Activated CD4-positive, alpha-beta memory T cell treated with anti-CD3 and anti-CD28 coated beads for 36 hours (primary cell): ENCODE results near the gene CCDC175. TPM values are rescaled to one million over a fixed set of nuclear protein-coding genes. Genes with fewer than 3 reads are reported as not detected.

Experiments used
- CTCF ChIA-PET: fragments of 350-600 bp; sonication (Branson Sonifier 250); formaldehyde crosslinking; loops from one replicate; lab custom pipeline; 2021; ENCODE audit warnings: antibody characterized with exemption, inconsistent platforms; lab: Charles Lee
- POLR2A ChIA-PET: fragments of 350-600 bp; sonication (Branson Sonifier 250); formaldehyde crosslinking; loops from one replicate; lab custom pipeline; 2021; ENCODE audit warnings: antibody characterized with exemption; lab: Charles Lee
- DNase-seq: peaks from one replicate; pipeline ENCODE4 v3.0.0-alpha.2; 2020
- H3K27ac Mint-ChIP-seq: one replicate; pipeline ENCODE4 v1.8.0; 2021; ENCODE audit warnings: mixed read lengths
- H3K27me3 Mint-ChIP-seq: one replicate; pipeline ENCODE4 v1.8.0; 2021; ENCODE audit warnings: mixed read lengths
- H3K36me3 Mint-ChIP-seq: one replicate; pipeline ENCODE4 v1.8.0; 2021; ENCODE audit warnings: mixed read lengths
- H3K4me1 Mint-ChIP-seq: one replicate; pipeline ENCODE4 v1.8.0; 2021; ENCODE audit warnings: low read depth, mixed read lengths
- H3K4me3 Mint-ChIP-seq: one replicate; pipeline ENCODE4 v1.8.0; 2021; ENCODE audit warnings: mild to moderate bottlenecking, mixed read lengths
- H3K9me3 Mint-ChIP-seq: one replicate; pipeline ENCODE4 v1.8.0; 2021; ENCODE audit warnings: mixed read lengths
- intact Hi-C: fragments of 100-400 bp; cut with micrococcal nuclease; formaldehyde crosslinking; loops from one replicate; pipeline ENCODE4 v1.15.1; 2023
- total RNA-seq, 2 experiments: library from RNA; stranded (reverse); gene quantifications; one replicate each; pipeline ENCODE4 v1.2.3, GENCODE V29; 2021

Gene CCDC175
- total RNA-seq, 2 experiments from 2014 or later: not detected

DNA sequence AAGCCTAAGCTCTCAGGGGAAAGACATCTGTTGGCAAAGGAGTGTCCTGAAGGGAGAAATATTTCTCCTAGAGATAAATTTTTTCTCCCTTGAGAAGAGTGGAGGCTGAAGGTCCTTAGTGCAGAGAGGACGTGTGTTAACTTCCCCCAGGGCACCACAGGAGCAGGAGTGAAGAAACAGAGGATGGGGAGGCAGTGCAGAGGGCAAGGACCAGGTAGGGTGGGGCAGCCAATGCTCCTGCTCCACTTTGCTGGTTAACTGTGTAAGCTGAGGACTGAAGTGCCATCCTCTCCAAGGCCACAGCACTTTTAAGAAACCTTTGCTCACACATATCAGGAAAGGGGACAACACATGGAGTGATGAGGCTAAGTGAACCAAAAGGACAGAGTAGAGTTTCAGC lies 96.4 kb downstream of the CCDC175 start:
- ChIA-PET CTCF (interaction anchor here (1.0 kb wide), 1 partner anchor 97 kb away, joined by 3 read pairs; no protein-coding TSS in a partner anchor), POLR2A (no interaction called here)
- DNase-seq: no peak
- intact Hi-C loops: loop anchor here (10.0 kb wide), 3 partner anchors 485 to 765 kb away; partner anchors contain the start of genes DHRS7 and PPM1A
- no peaks in the 10 kb centered on the region for H3K27me3 Mint-ChIP-seq
- peaks cover 34% of the 10 kb centered on the region for H3K4me1 Mint-ChIP-seq
- H3K27ac Mint-ChIP-seq: no peak overlapping the region
- H3K4me3 Mint-ChIP-seq: no peak overlapping the region
- peaks cover 9% of the 10 kb centered on the region for H3K36me3 Mint-ChIP-seq
- H3K9me3 Mint-ChIP-seq: no peaks in the 10 kb centered on the region

- CTCF ChIA-PET: no interaction called here
- POLR2A ChIA-PET: no interaction called here
- Mint-ChIP-seq H3K27me3 (no peaks in the 10 kb centered on the region), H3K4me3 (no peak overlapping the region), H3K27ac (no peak overlapping the region), H3K36me3 (peaks cover 9% of the 10 kb centered on the region), H3K4me1 (peaks cover 33% of the 10 kb centered on the region), H3K9me3 (no peaks in the 10 kb centered on the region)
- intact Hi-C loops: no loop called here
- DNase-seq: no peak
Measured at GRCh38 chr14:59478540-59478939, 98.1 kb downstream of the CCDC175 start.

DNA sequence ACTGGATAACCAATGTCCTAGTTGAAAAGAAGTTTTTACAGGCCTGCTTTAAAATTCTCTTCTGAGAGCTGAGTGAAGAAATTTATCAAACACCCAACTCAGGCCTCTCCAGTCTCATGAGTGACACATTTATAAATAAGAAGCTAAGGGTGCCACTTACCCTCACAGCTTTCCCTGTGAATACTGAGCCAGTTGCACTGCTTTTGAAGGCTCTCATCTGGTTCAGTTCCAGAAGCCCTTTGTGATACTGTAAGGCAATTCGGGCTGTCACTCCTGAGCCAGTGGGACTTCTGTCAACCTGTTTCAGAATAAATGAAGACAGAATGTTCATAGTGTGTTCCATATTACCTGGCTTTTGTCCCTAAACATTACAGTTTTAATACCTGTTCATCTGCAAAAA lies 100.9 kb downstream of the CCDC175 start:
- no peak overlapping the region for H3K4me3 Mint-ChIP-seq
- H3K9me3 Mint-ChIP-seq: no peaks in the 10 kb centered on the region
- intact Hi-C loops: no loop called here
- ChIA-PET POLR2A (interaction anchor here (2.1 kb wide), 1 partner anchor 8 kb away, joined by 7 read pairs; the partner anchor contains the start of genes JKAMP and L3HYPDH), CTCF (interaction anchor here (1.5 kb wide), 1 partner anchor 10 kb away, joined by 4 read pairs; the partner anchor contains the start of gene GPR135)
- H3K36me3 Mint-ChIP-seq: peaks cover 7% of the 10 kb centered on the region
- no peak overlapping the region for H3K27ac Mint-ChIP-seq
- DNase-seq: no peak
- H3K27me3 Mint-ChIP-seq: no peaks in the 10 kb centered on the region
- peaks cover 8% of the 10 kb centered on the region for H3K4me1 Mint-ChIP-seq

GRCh38 chr14:59474172-59474571 lies 102.4 kb downstream of the CCDC175 start:
- ChIA-PET POLR2A (interaction anchor here (2.1 kb wide), 1 partner anchor 10 kb away, joined by 7 read pairs; the partner anchor contains the start of genes JKAMP and L3HYPDH), CTCF (interaction anchor here (0.5 kb wide), 1 partner anchor 109 kb away, joined by 4 read pairs; no protein-coding TSS in a partner anchor)
- no peak for DNase-seq
- Mint-ChIP-seq H3K9me3 (no peaks in the 10 kb centered on the region), H3K27me3 (no peaks in the 10 kb centered on the region), H3K27ac (no peak overlapping the region), H3K36me3 (peaks cover 6% of the 10 kb centered on the region), H3K4me1 (no peaks in the 10 kb centered on the region), H3K4me3 (no peak overlapping the region)
- intact Hi-C loops: no loop called here

DNA sequence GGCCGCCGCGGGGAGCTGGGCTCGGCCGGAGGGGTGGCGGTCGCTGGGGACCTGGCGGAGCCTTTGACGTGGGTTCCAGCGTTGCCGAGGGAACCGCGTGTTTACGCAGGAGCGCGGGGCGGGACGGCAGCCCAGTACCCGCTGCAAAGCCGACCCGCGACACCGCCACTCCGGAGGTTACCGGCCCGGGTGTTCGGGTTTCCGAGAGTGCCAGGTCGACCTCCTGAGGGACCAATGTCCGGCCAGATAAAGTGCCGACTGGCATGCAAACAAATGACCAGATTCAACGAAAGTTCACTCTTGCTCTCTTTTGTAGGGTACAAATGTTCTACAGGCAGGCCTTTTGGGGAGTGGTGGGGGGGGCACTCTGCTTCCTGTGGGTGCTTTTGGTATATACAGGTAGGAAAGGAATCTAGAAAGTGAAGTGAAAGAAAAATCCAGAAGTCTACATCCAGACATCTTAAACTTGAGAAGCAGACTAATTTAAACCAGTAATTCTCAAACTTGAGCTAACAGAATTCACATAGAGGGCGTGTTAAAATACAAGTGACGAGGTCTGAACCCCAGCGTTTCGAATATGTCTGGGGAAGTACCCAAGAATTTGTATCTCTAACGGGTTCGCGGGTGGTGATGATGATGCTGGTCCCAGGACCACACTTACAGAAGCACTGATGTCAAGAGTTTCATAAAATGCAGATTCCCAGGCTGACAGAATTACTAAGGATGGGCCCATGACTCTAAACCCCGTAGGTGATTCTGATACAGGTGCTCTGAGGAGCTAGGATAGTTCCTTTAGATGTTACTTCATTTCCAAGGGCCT lies 111.1 kb downstream of the CCDC175 start, which contains the start of gene GPR135:
Gene GPR135 (minus strand): TSS at position 65 of the 820 bp plus-strand sequence. CDS start 154 bp downstream, outside the sequence.
- Mint-ChIP-seq H3K4me3 (peak within 1 kb of the TSS; percentile 81), H3K27ac (no peak within 1 kb of the TSS), H3K9me3 (no peaks in the 10 kb centered on the region), H3K27me3 (peaks cover 4% of the 10 kb centered on the region), H3K36me3 (no peaks in the 10 kb centered on the region), H3K4me1 (peaks cover 3% of the 10 kb centered on the region)
- POLR2A ChIA-PET: interaction anchor here (1.3 to 2.9 kb wide), 3 partner anchors 18 to 277 kb away, joined by 3 to 23 read pairs (median 4); partner anchors contain the start of genes DAAM1, JKAMP and L3HYPDH
- DNase-seq: no peak
- CTCF ChIA-PET: interaction anchor here (1.1 to 2.7 kb wide), 4 partner anchors 11 to 343 kb away, joined by 3 to 17 read pairs (median 6); partner anchors contain the start of genes CCDC175, JKAMP and L3HYPDH
- intact Hi-C loops: loop anchor here (1.0 to 5.0 kb wide), 2 partner anchors 19 to 278 kb away; partner anchors contain the start of genes DAAM1, JKAMP and L3HYPDH

DNA sequence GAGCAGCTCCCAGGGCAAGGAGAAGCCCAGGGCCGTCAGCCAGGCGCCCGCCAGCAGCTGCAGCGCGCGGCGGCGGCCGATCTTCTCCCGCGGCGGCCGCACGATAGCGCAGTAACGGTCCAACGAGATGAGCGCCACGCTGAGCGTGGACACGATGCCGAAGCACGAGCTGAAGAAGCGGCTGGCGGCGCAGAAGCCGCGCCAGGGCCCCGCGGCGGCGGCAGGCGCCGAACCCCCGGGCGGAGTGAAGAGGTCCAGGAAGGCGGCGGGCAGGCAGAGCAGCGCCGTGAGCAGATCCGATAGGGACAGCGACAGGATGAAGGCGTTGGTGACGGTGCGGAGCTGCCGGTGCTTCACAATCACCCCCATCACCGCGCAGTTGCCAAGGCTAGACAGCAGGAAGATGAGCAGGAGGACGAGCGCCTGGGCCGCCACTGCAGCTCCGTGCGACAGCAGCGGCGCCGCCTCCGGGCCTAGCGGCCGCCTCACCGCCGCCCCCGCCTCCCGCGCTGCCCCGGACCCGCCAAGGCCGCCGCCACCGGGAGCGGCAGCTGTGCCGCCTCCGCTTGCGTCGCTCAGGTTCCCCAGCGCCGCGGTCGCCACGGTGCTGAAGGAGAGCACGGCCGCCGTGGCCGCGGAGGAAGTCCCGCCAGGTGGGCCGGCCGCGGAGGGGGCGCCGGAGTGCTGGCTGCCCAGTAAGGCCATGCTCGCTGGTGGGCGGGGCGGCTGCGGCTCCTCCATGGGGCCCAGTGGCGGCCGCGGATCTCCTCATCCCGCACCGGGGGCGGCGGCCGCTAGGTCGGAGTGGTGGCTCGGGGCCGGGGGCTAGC lies 111.9 kb downstream of the CCDC175 start:
- intact Hi-C loops: loop anchor here (1.0 to 5.0 kb wide), 2 partner anchors 20 to 277 kb away; partner anchors contain the start of genes DAAM1, JKAMP and L3HYPDH
- DNase-seq: peak; percentile 61
- Mint-ChIP-seq H3K4me1 (peaks cover 3% of the 10 kb centered on the region), H3K27me3 (peaks cover 4% of the 10 kb centered on the region), H3K36me3 (no peaks in the 10 kb centered on the region), H3K9me3 (no peaks in the 10 kb centered on the region), H3K4me3 (peak overlapping the region; percentile 81), H3K27ac (no peak overlapping the region)
- CTCF ChIA-PET: interaction anchor here (0.7 to 2.7 kb wide), 7 partner anchors 12 to 342 kb away, joined by 3 to 17 read pairs (median 4); partner anchors contain the start of genes CCDC175, JKAMP and L3HYPDH
- POLR2A ChIA-PET: interaction anchor here (0.7 to 2.9 kb wide), 4 partner anchors 19 to 628 kb away, joined by 3 to 23 read pairs (median 4); partner anchors contain the start of genes DAAM1, JKAMP and L3HYPDH

- Mint-ChIP-seq H3K4me3 (peak overlapping the region; percentile 81), H3K9me3 (no peaks in the 10 kb centered on the region), H3K4me1 (peaks cover 3% of the 10 kb centered on the region), H3K36me3 (no peaks in the 10 kb centered on the region), H3K27me3 (peaks cover 4% of the 10 kb centered on the region), H3K27ac (peak overlapping the region; percentile 30)
- intact Hi-C loops: no loop called here
- POLR2A ChIA-PET: interaction anchor here (0.7 to 2.9 kb wide), 4 partner anchors 20 to 629 kb away, joined by 3 to 23 read pairs (median 4); partner anchors contain the start of genes DAAM1, JKAMP and L3HYPDH
- CTCF ChIA-PET: interaction anchor here (0.7 to 2.7 kb wide), 6 partner anchors 20 to 341 kb away, joined by 3 to 17 read pairs (median 4); partner anchors contain the start of genes CCDC175, JKAMP and L3HYPDH
- peak; percentile 56 for DNase-seq
Measured at GRCh38 chr14:59463787-59464485, 112.7 kb downstream of the CCDC175 start.

DNA sequence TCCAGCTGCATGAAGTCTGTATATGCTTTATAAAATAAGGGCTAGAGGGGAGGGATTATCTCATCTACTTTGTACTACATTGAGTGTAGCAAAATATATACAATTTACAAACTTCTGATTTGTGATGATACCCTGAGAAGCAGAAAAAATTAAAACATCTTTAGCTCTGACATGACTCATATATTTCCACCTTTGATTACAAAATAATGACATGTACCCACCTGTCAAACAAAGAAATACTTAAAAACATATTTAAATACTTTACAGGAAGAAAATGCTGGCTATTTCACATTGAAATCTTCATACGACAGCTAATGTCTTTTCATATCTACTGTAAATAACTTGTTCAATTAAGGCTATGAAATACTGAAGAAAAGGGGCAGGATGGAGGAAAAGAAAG lies 114.7 kb downstream of the CCDC175 start:
- H3K36me3 Mint-ChIP-seq: peaks cover 10% of the 10 kb centered on the region
- DNase-seq: no peak
- intact Hi-C loops: no loop called here
- H3K27ac Mint-ChIP-seq: no peak overlapping the region
- ChIA-PET POLR2A (no interaction called here), CTCF (interaction anchor here (1.8 kb wide), 1 partner anchor 115 kb away, joined by 4 read pairs; the partner anchor contains the start of gene CCDC175)
- H3K27me3 Mint-ChIP-seq: peaks cover 4% of the 10 kb centered on the region
- no peak overlapping the region for H3K4me3 Mint-ChIP-seq
- H3K4me1 Mint-ChIP-seq: peaks cover 3% of the 10 kb centered on the region
- H3K9me3 Mint-ChIP-seq: no peaks in the 10 kb centered on the region

DNA sequence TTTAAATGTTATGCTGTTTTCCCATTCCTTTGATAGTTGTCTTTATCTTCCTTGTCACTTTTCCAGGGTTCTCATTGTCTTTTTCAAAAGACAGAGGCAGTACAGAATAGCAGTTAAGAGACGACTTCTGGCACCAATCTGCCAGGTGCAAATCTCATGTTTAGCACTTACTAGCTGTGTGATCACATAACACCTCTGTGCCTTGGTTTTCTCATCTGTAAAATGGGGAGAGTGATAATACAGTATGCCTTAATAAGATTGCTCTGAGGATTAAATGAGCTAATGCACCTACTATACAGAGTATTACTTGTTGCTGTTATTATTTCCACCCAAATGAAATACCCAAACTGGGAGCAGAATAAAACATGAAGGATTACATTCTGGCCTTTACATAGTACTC lies 116.2 kb downstream of the CCDC175 start:
- POLR2A ChIA-PET: no interaction called here
- H3K27ac Mint-ChIP-seq: no peak overlapping the region
- peaks cover 4% of the 10 kb centered on the region for H3K27me3 Mint-ChIP-seq
- H3K4me3 Mint-ChIP-seq: no peak overlapping the region
- CTCF ChIA-PET: no interaction called here
- no peak for DNase-seq
- peaks cover 1% of the 10 kb centered on the region for H3K4me1 Mint-ChIP-seq
- intact Hi-C loops: no loop called here
- peaks cover 19% of the 10 kb centered on the region for H3K36me3 Mint-ChIP-seq
- H3K9me3 Mint-ChIP-seq: no peaks in the 10 kb centered on the region

DNA sequence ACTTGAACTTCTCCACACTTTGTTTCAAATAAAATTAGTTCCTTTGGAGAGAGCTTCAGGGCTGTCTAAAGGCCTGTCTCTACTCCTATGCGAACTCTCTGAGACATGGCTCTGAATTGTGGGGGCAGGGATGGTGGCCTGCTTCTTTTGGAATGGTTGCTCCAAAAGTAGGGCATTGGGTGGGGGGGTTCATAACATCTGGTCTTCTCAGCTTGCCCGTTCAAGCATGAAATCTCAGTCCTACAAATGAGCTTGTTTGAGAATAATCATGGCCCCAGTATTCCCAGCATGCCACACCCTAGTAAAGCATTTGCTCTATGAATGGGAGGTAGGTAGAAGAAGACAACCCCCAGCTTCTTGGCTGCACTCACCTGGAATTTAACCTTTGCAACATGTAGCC lies 118.1 kb downstream of the CCDC175 start:
- CTCF ChIA-PET: interaction anchor here (1.1 to 1.6 kb wide), 3 partner anchors 25 to 330 kb away, joined by 3 to 4 read pairs (median 3); partner anchors contain the start of gene CCDC175
- no peaks in the 10 kb centered on the region for H3K9me3 Mint-ChIP-seq
- POLR2A ChIA-PET: no interaction called here
- H3K4me3 Mint-ChIP-seq: no peak overlapping the region
- H3K4me1 Mint-ChIP-seq: no peaks in the 10 kb centered on the region
- H3K27ac Mint-ChIP-seq: no peak overlapping the region
- H3K36me3 Mint-ChIP-seq: peaks cover 21% of the 10 kb centered on the region
- intact Hi-C loops: no loop called here
- H3K27me3 Mint-ChIP-seq: peaks cover 4% of the 10 kb centered on the region
- DNase-seq: no peak
